Left lung (tissue), 10 donors: Measurements from ENCODE around the gene SLC35E1. TPM values are rescaled to one million over a fixed set of nuclear protein-coding genes. Genes with fewer than 3 reads are reported as not detected.

Experiments
- ATAC-seq: fragments of 200-7000 bp; cut with Tn5 transposase; one replicate; pipeline ENCODE4 v1.9.1; 2020; ENCODE audit warnings: moderate library complexity
- DNase-seq, 4 donors: peaks; one replicate each; pipeline ENCODE4 v3.0.0-alpha.2; 2013 to 2020
- H3K27ac ChIP-seq, 2 donors: fragments of 200-600 bp; sonication (generic) in 1 of 2; one replicate each; pipeline versions ENCODE4 v1.5.0 to v1.8.0; 2020 to 2021
- H3K27me3 ChIP-seq, 2 donors: fragments of 200-600 bp; sonication (generic) in 1 of 2; one replicate each; pipeline versions ENCODE4 v1.5.0 to v1.8.0; 2020 to 2021
- H3K36me3 ChIP-seq, 2 donors: fragments of 200-600 bp; sonication (generic) in 1 of 2; one replicate each; pipeline versions ENCODE4 v1.5.0 to v1.8.0; 2020 to 2021
- H3K4me1 ChIP-seq, 2 donors: fragments of 200-600 bp; one replicate each; pipeline ENCODE4 v1.8.0; 2021
- H3K4me3 ChIP-seq, 2 donors: fragments of 200-600 bp; sonication (generic) in 1 of 2; one replicate each; pipeline versions ENCODE4 v1.5.0 to v1.8.0; 2020 to 2021; ENCODE audit warnings: mild to moderate bottlenecking in 1 of 2
- H3K9me3 ChIP-seq, 2 donors: fragments of 200-600 bp; sonication (generic) in 1 of 2; one replicate each; pipeline versions ENCODE4 v1.5.0 to v1.8.0; 2020 to 2021
- intact Hi-C, 2 donors: fragments of 100-400 bp; cut with DNase I; formaldehyde crosslinking; loops; one replicate each; pipeline versions ENCODE4 v1.11.2 to v1.14.2; 2022
- polyA plus RNA-seq, 6 donors: library from polyadenylated mRNA; unstranded; fragments of 120-200 nt; gene quantifications; one replicate each; pipeline ENCODE4 v1.2.1, GENCODE V29; 2013; ENCODE audit not compliant: insufficient read length in 6 of 6
- total RNA-seq, 2 donors: library from RNA; stranded (reverse); fragmentation: NEBNext Ultra II Directional; extraction: Animal tissue kit (Norgen Biotek cat#: 25700); gene quantifications; one replicate each; pipeline ENCODE4 v1.2.1, GENCODE V29; 2021
- TF ChIP-seq, protein P1 (sequence below), 2 donors: fragments of 200-600 bp; sonication (generic) in 1 of 2; IDR thresholded peaks; one replicate each; pipeline versions ENCODE4 v1.5.0 to v1.8.0; 2021; ENCODE audit warnings: antibody characterized with exemption in 2 of 2
- donor health status: DM: no; HTN: yes; CAD: no.
- donor health status: DM: no; HTN: no; CAD: no.

SLC35E1 gene
- total and polyA plus RNA-seq, 8 donors: 46.5 to 56.7 (median 50.6) TPM

DNA sequence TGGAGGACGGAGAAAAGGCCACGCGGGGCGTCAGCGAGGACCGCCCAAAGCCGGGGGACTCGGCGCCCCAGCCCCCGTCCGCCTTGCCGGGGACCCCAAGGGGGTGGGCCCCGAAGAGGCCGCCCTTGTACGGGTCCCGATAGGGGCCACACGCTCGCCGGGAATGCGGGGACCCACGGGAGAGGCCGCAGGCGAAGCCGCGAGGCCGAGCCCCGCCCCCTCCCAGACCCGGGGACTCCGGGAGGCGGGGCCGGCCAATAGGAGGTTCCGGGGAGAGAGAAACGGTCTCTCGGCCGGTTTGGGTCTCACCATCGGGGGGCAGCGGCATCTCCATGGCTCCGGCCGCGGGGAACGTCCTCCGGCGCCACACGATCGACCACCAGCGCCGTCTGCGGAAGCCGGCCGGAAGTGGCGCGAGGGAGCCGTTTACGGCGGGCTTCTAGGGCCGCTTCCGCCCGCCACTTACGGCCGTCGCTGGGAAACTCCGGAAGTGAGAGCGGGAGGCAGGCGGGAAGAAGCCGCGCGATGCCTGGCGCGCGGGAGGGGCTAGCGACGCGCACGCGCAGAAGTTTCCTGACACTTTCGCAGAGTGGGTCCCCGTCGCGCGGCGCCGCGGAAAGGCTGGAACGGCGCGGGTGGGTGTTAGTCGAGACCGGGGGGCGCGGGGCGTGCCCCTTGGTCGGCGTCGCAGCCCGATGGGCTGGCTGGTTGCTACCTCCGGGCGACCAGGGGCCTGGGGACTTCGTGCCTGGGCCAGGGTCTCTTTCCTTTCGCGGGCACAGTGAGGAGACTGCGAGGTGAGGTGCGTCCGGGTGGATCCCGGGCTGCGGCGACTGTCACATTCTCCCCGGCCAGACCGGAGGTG is 29.9 kb downstream of the SLC35E1 start, which contains the start of gene CHERP:
CHERP (minus strand) TSS at position 393 of the 865 bp plus-strand sequence; CDS start at position 334, 59 bp downstream.
- DNase-seq: peak; percentile 94 to 98 (median 96)
- peaks cover 13 to 53% of the 10 kb centered on the region in 2 donors for H3K4me1 ChIP-seq
- peaks cover 0 to 31% of the 10 kb centered on the region in 2 donors for H3K36me3 ChIP-seq
- TF ChIP-seq, protein P1, sequence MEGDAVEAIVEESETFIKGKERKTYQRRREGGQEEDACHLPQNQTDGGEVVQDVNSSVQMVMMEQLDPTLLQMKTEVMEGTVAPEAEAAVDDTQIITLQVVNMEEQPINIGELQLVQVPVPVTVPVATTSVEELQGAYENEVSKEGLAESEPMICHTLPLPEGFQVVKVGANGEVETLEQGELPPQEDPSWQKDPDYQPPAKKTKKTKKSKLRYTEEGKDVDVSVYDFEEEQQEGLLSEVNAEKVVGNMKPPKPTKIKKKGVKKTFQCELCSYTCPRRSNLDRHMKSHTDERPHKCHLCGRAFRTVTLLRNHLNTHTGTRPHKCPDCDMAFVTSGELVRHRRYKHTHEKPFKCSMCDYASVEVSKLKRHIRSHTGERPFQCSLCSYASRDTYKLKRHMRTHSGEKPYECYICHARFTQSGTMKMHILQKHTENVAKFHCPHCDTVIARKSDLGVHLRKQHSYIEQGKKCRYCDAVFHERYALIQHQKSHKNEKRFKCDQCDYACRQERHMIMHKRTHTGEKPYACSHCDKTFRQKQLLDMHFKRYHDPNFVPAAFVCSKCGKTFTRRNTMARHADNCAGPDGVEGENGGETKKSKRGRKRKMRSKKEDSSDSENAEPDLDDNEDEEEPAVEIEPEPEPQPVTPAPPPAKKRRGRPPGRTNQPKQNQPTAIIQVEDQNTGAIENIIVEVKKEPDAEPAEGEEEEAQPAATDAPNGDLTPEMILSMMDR (IDR thresholded peaks at IDR 0.05): peak in 1 of 2 donors; percentile 7
- peak; percentile 98 for ATAC-seq
- intact Hi-C loops: no loop called here
- peak within 1 kb of the TSS; percentile 93 to 97 for H3K4me3 ChIP-seq
- H3K27me3 ChIP-seq: no peaks in the 10 kb centered on the region
- no peaks in the 10 kb centered on the region for H3K9me3 ChIP-seq
- H3K27ac ChIP-seq: peak within 1 kb of the TSS; percentile 73 to 92

DNA sequence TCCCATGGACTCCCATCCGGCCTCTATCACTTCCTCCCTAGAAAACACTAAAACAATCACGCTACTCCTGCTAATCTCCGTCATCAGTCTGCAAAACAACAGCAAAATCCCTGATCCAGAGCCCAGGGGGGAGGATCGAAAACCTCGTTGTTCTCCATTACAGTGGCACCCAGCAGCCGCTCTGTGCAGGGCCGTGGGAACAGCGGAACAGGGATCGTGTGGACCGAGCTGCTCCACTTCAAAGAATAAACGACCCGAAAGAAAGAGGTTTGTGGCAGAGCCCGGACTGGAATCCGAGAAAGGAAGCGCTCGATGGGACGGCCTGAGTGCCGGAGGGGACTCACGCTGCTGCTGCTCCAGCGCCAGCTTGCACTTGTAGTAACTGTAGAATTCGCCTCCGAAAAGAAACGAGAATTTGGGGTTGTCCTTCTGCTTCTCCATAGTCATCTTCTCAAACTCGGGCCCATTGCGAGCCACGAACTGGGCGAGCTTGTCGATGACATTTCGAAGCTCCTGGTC is 30.6 kb downstream of the SLC35E1 start:
- intact Hi-C loops: no loop called here
- TF ChIP-seq, protein P1 (IDR thresholded peaks at IDR 0.05): no peak
- Histone ChIP-seq H3K4me3 (peak overlapping the region; percentile 93 to 97), H3K9me3 (no peaks in the 10 kb centered on the region), H3K4me1 (peaks cover 13 to 49% of the 10 kb centered on the region in 2 donors), H3K27me3 (no peaks in the 10 kb centered on the region), H3K36me3 (peaks cover 0 to 38% of the 10 kb centered on the region in 2 donors), H3K27ac (peak overlapping the region; percentile 73 to 92)
- ATAC-seq (no peak), DNase-seq (peak in 1 of 4 donors; percentile 24)

DNA sequence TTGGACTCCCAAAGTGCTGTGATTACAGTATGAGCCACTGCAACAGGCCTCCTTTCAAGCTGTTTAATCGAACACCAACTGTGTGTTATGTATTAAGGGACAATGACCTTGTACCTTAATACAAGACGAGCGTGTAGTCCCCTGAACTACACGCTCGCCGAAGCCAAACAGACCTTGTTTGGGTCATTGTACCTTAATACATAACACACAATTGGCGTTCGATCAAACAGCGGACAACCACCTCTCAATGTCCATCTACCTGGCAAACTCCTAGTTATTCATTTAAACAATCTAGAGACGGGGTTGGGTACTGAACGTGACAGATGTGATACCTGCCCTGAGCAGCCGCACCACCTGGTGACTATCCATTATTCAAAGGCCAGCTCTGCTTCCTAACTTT is 31.3 kb downstream of the SLC35E1 start:
- H3K9me3 ChIP-seq: no peaks in the 10 kb centered on the region
- H3K4me3 ChIP-seq: peak overlapping the region; percentile 93 to 97
- H3K27ac ChIP-seq: no peak overlapping the region
- intact Hi-C loops: no loop called here
- peak in 1 of 4 donors; percentile 1 for DNase-seq
- TF ChIP-seq, protein P1 (IDR thresholded peaks at IDR 0.05): no peak
- peaks cover 13 to 49% of the 10 kb centered on the region in 2 donors for H3K4me1 ChIP-seq
- ATAC-seq: no peak
- H3K36me3 ChIP-seq: peaks cover 0 to 44% of the 10 kb centered on the region in 2 donors
- no peaks in the 10 kb centered on the region for H3K27me3 ChIP-seq

DNA sequence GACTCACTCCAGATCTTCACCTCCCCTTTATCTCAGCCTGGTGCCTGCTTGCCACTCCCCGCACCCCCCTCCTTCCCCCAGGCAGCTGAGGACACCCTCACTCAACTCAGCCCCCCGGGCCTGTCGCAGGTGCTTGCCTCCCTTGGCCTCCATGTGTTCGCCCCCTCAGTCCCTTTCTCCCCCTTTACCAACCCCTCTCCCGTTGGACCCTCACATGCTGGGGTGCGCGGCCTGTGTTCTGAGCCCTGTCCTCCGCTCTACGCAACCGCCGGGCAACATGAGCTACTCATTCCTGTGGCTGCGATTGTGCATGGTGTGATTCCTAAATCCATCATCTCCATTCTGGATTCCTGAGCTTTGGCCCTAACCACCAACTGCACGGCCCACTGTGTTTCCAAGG is 35.1 kb downstream of the SLC35E1 start:
- no peaks in the 10 kb centered on the region for H3K27me3 ChIP-seq
- TF ChIP-seq, protein P1 (IDR thresholded peaks at IDR 0.05): no peak
- H3K4me1 ChIP-seq: peaks cover 9 to 28% of the 10 kb centered on the region in 2 donors
- no peak overlapping the region for H3K27ac ChIP-seq
- no peak for ATAC-seq
- intact Hi-C loops: no loop called here
- no peaks in the 10 kb centered on the region for H3K9me3 ChIP-seq
- no peak overlapping the region for H3K4me3 ChIP-seq
- peak in 1 of 4 donors; percentile 66 for DNase-seq
- H3K36me3 ChIP-seq: peaks cover 0 to 82% of the 10 kb centered on the region in 2 donors

DNA sequence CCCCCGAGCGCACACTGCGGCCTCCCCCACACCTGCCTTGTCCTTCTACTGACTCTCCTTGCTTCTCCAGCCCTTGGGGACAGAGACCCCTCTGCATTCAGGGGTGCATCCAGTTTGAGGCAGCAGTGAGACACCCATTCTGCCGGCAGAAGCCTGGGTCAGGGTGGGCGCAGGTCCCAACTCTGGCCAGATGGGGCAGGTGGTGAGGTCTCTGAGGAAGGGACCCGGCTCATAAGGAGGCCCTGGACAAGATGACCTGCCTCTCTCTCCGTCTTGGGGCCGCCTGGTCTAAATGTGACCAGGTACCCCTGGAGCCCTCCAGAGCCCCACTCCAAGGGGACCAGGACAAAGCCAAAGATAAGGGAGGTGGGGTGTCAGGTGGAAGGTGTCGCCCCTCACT is 36.1 kb downstream of the SLC35E1 start:
- Histone ChIP-seq H3K9me3 (no peaks in the 10 kb centered on the region), H3K27me3 (no peaks in the 10 kb centered on the region), H3K36me3 (peaks cover 0 to 92% of the 10 kb centered on the region in 2 donors), H3K4me1 (peaks cover 5 to 23% of the 10 kb centered on the region in 2 donors), H3K4me3 (no peak overlapping the region), H3K27ac (no peak overlapping the region)
- TF ChIP-seq, protein P1 (IDR thresholded peaks at IDR 0.05): no peak
- intact Hi-C loops: no loop called here
- peak in 1 of 4 donors; percentile 47 for DNase-seq
- no peak for ATAC-seq
